SK-N-SH (cell line): ENCODE measurements around the gene ADCY10. TPM values are rescaled to one million over a fixed set of nuclear protein-coding genes. Genes with fewer than 3 reads are reported as not detected.

Source experiments
- CTCF ChIA-PET: fragments of 300-600, 350-600 bp; formaldehyde crosslinking; extraction: SDS; loops from one replicate; lab custom pipeline; 2021; lab: Yijun Ruan, JAX
- POLR2A ChIA-PET: fragments of 350-600 bp; sonication (Branson Sonifier 250); formaldehyde crosslinking; extraction: SDS; loops from one replicate; lab custom pipeline; 2020; ENCODE audit warnings: antibody characterized with exemption, inconsistent platforms; lab: Yijun Ruan, JAX
- DNase-seq: peaks from one replicate; pipeline ENCODE4 v3.0.0; 2012
- H2AFZ ChIP-seq: fragments of 200-600 bp; sonication (generic); 2 replicates; pipeline ENCODE4 v1.8.1; 2016; ENCODE audit warnings: antibody characterized with exemption, mild to moderate bottlenecking, low read depth
- H3F3A ChIP-seq: fragments of 200-600 bp; sonication (generic); replicated peaks from 2 replicates; pipeline ENCODE3; 2016; ENCODE audit warnings: antibody characterized with exemption, mild to moderate bottlenecking; ENCODE audit not compliant: insufficient read depth
- H3K27ac ChIP-seq, 2 experiments: fragments of 200-500 bp in 1 of 2; fragments of 200-600 bp in 1 of 2; sonication (Bioruptor generic) in 1 of 2; sonication (generic), shearing (Covaris generic) in 1 of 2; 2 replicates each; pipeline versions ENCODE4 v1.5.1 to v1.6.1; 2014 to 2016; ENCODE audit warnings: low read depth in 2 of 2, inconsistent platforms in 1 of 2, low read length in 1 of 2, mild to moderate bottlenecking in 1 of 2, mixed read lengths in 1 of 2
- H3K27me3 ChIP-seq: fragments of 200-600 bp; sonication (generic), shearing (Covaris generic); 2 replicates; pipeline ENCODE4 v1.6.1; 2016; ENCODE audit warnings: mixed run types; ENCODE audit not compliant: insufficient read depth
- H3K36me3 ChIP-seq, 2 experiments: fragments of 200-500 bp in 1 of 2; fragments of 200-600 bp in 1 of 2; sonication (Bioruptor generic) in 1 of 2; sonication (generic) in 1 of 2; replicated peaks in 1 of 2; 2 replicates each; pipeline versions ENCODE3 to v1.5.1; 2014 to 2016; ENCODE audit warnings: low read length in 1 of 2, mild to moderate bottlenecking in 1 of 2; ENCODE audit not compliant: insufficient read depth in 2 of 2, control insufficient read depth in 1 of 2
- H3K4me1 ChIP-seq, 2 experiments: fragments of 200-500 bp in 1 of 2; fragments of 200-600 bp in 1 of 2; sonication (Bioruptor generic) in 1 of 2; sonication (generic), shearing (Covaris generic) in 1 of 2; 2 replicates each; pipeline versions ENCODE4 v1.5.1 to v1.6.1; 2014 to 2016; ENCODE audit warnings: low read depth in 1 of 2, low read length in 1 of 2, mixed run types in 1 of 2; ENCODE audit not compliant: insufficient read depth in 2 of 2, control insufficient read depth in 1 of 2
- H3K4me2 ChIP-seq: fragments of 200-600 bp; sonication (generic), shearing (Covaris generic); 2 replicates; pipeline ENCODE4 v1.6.1; 2017; ENCODE audit warnings: mixed run types
- H3K4me3 ChIP-seq, 2 experiments: fragments of 200-500 bp in 1 of 2; fragments of 200-600 bp in 1 of 2; sonication (Bioruptor generic) in 1 of 2; sonication (generic), shearing (Covaris generic) in 1 of 2; 2 replicates each; pipeline versions ENCODE4 v1.5.1 to v1.8.1; 2014 to 2016; ENCODE audit warnings: low read depth in 2 of 2, inconsistent platforms in 1 of 2, low read length in 1 of 2, mild to moderate bottlenecking in 1 of 2, mixed read lengths in 1 of 2, moderate library complexity in 1 of 2
- H3K79me2 ChIP-seq: fragments of 200-600 bp; sonication (generic); 2 replicates; pipeline ENCODE4 v1.8.1; 2017; ENCODE audit warnings: mild to moderate bottlenecking; ENCODE audit not compliant: insufficient read depth
- H3K9ac ChIP-seq: fragments of 200-600 bp; sonication (generic); 2 replicates; pipeline ENCODE4 v1.6.1; 2017; ENCODE audit warnings: mixed run types
- H3K9me2 ChIP-seq: fragments of 200-600 bp; sonication (generic); 2 replicates; pipeline ENCODE4 v1.6.1; 2017; ENCODE audit warnings: mixed run types
- H3K9me3 ChIP-seq: fragments of 200-600 bp; sonication (generic); 2 replicates; pipeline ENCODE4 v1.6.1; 2017; ENCODE audit warnings: mixed run types, mild to moderate bottlenecking, moderate library complexity
- H4K20me1 ChIP-seq: fragments of 200-600 bp; sonication (generic); 2 replicates; pipeline ENCODE4 v1.6.1; 2017; ENCODE audit warnings: mild to moderate bottlenecking, mixed run types; ENCODE audit not compliant: insufficient read depth
- CTCF ChIP-seq: fragments of 200-600 bp; sonication (generic); IDR thresholded peaks from 2 replicates; pipeline ENCODE4 v1.6.1; 2017; ENCODE audit warnings: antibody characterized with exemption, mild to moderate bottlenecking, moderate library complexity
- ELF1 ChIP-seq: IDR thresholded peaks from 2 replicates; pipeline ENCODE4 v1.4.0; 2012
- EP300 ChIP-seq, 2 experiments: IDR thresholded peaks; 2 replicates each; pipeline versions ENCODE4 v1.4.0 to v1.6.1; 2012; ENCODE audit warnings: borderline replicate concordance in 1 of 2, low read depth in 1 of 2, low read length in 1 of 2
- EZH2phosphoT487 ChIP-seq: fragments of 200-600 bp; sonication (generic); IDR thresholded peaks from 2 replicates; pipeline ENCODE4 v1.6.1; 2017; ENCODE audit warnings: low read depth, mixed run types, mild to moderate bottlenecking, antibody characterized with exemption, moderate library complexity, borderline replicate concordance
- GABPA ChIP-seq: IDR thresholded peaks from 2 replicates; pipeline ENCODE4 v1.4.0; 2012; ENCODE audit warnings: low read depth, mild to moderate bottlenecking
- GATA2 ChIP-seq: sonication (generic); formaldehyde crosslinking; IDR thresholded peaks from 2 replicates; pipeline ENCODE4 v1.5.0; 2020; ENCODE audit warnings: mild to moderate bottlenecking, missing genetic modification reagents
- IRF3 ChIP-seq: fragments of 150-350 bp; IDR thresholded peaks from 2 replicates; pipeline ENCODE4 v1.6.1; 2016; ENCODE audit warnings: mild to moderate bottlenecking, low read depth, low read length
- JUND ChIP-seq: IDR thresholded peaks from 2 replicates; pipeline ENCODE4 v1.4.0; 2012
- NFIC ChIP-seq: IDR thresholded peaks from 2 replicates; pipeline ENCODE4 v1.4.0; 2012; ENCODE audit warnings: borderline replicate concordance
- NRF1 ChIP-seq: IDR thresholded peaks from 2 replicates; pipeline ENCODE4 v1.6.1; 2012; ENCODE audit warnings: low read depth, mild to moderate bottlenecking, low read length
- POLR2AphosphoS5 ChIP-seq: IDR thresholded peaks from 2 replicates; pipeline ENCODE4 v1.6.1; 2012; ENCODE audit warnings: low read depth, low read length
- RAD21 ChIP-seq: IDR thresholded peaks from 2 replicates; pipeline ENCODE4 v1.6.1; 2012; ENCODE audit warnings: mild to moderate bottlenecking, low read length
- REST ChIP-seq: IDR thresholded peaks from 2 replicates; pipeline ENCODE4 v1.6.1; 2012; ENCODE audit warnings: mild to moderate bottlenecking, low read depth, low read length, moderate library complexity
- RFX5 ChIP-seq: IDR thresholded peaks from 2 replicates; pipeline ENCODE4 v1.6.1; 2012; ENCODE audit warnings: mild to moderate bottlenecking, improper control_type of control experiment, low read length
- RXRA ChIP-seq: IDR thresholded peaks from 2 replicates; pipeline ENCODE4 v1.4.0; 2012; ENCODE audit warnings: low read depth, mild to moderate bottlenecking, borderline replicate concordance
- TAF1 ChIP-seq: IDR thresholded peaks from 2 replicates; pipeline ENCODE4 v1.6.1; 2012; ENCODE audit warnings: low read depth, mild to moderate bottlenecking, low read length, moderate library complexity, borderline replicate concordance
- TCF12 ChIP-seq: IDR thresholded peaks from 2 replicates; pipeline ENCODE4 v1.4.0; 2012
- USF2 ChIP-seq: fragments of 150-350 bp; IDR thresholded peaks from 2 replicates; pipeline ENCODE4 v1.6.1; 2017; ENCODE audit warnings: antibody characterized with exemption, low read length, low read depth, borderline replicate concordance
- YY1 ChIP-seq: IDR thresholded peaks from 2 replicates; pipeline ENCODE4 v1.4.0; 2012; ENCODE audit warnings: low read depth, mild to moderate bottlenecking
- WGBS: methylation state at CpG from one replicate; pipeline ENCODE4 v1.1.6; 2017; ENCODE audit warnings: low lambda C conversion rate; 5-methylcytosine and 5-hydroxymethylcytosine counted together
- polyA plus RNA-seq, 3 experiments: library from polyadenylated mRNA; depleted of rRNA; stranded (reverse); fragments of >200 nt; gene quantifications; 2 replicates each; pipeline ENCODE4 v1.2.3, GENCODE V29; 2012

The ADCY10 gene
- polyA plus RNA-seq, 1 of the 3 experiments (the other 2 are of a cell fraction): 0.10 TPM

GRCh38 chr1:167762061-167762746 is 151.7 kb downstream of the ADCY10 start:
- POLR2A ChIA-PET: no interaction called here

More at GRCh38 chr1:167762061-167762746, 151.7 kb downstream of the ADCY10 start:
- no peak for TF ChIP-seq RAD21
- TF ChIP-seq POLR2AphosphoS5: no peak
- TF ChIP-seq GATA2 (CRISPR knock-in tag): no peak
- TF ChIP-seq NFIC: no peak
- no peak for TF ChIP-seq GABPA
- no peak for TF ChIP-seq JUND
- no peak for TF ChIP-seq TAF1
- no peak for TF ChIP-seq REST
- no peak for TF ChIP-seq RFX5
- no peak for TF ChIP-seq EZH2phosphoT487
- TF ChIP-seq EP300 (IDR thresholded peaks at IDR 0.05; ENCODE audit: borderline replicate concordance in 1 of 2, low read depth in 1 of 2, low read length in 1 of 2): no peak
- TF ChIP-seq IRF3: no peak
- no peak for TF ChIP-seq CTCF
- no peak for TF ChIP-seq ELF1
- no peak for TF ChIP-seq USF2
- TF ChIP-seq RXRA: no peak
- no peak for TF ChIP-seq NRF1
- TF ChIP-seq TCF12: no peak
- TF ChIP-seq YY1: no peak
- TF ChIP-seq, all 33 proteins: peak for 0
- peaks cover 86% of the 10 kb centered on the region for H3K79me2 ChIP-seq
- H3F3A ChIP-seq: no peaks in the 10 kb centered on the region
- H3K4me2 ChIP-seq: no peak overlapping the region
- H3K9ac ChIP-seq: no peak overlapping the region
- no peaks in the 10 kb centered on the region for H3K9me3 ChIP-seq
- H3K27me3 ChIP-seq: no peaks in the 10 kb centered on the region
- no peaks in the 10 kb centered on the region; the same call in none of the 2 replicates for H4K20me1 ChIP-seq
- H3K27ac ChIP-seq: no peak overlapping the region
- CTCF ChIA-PET: interaction anchor here (1.0 kb wide), 2 partner anchors 84 to 320 kb away, joined by 3 to 5 read pairs; no protein-coding TSS in a partner anchor
- no peak overlapping the region for H3K4me3 ChIP-seq
- H3K9me2 ChIP-seq: no peaks in the 10 kb centered on the region
- 95% methylated on average over 8 of the region's 8 CpGs for WGBS
- peaks cover 0 to 2% of the 10 kb centered on the region in 2 experiments; a peak in 3 of 4 replicates for H3K4me1 ChIP-seq
- peaks cover 11 to 16% of the 10 kb centered on the region in 2 experiments for H3K36me3 ChIP-seq
- H2AFZ ChIP-seq: no peak overlapping the region
- no peak for DNase-seq
